BLaER1 (cell line): ENCODE data around the gene C1orf21.

ENCODE experiments used
- H3K27ac ChIP-seq: shearing (Covaris generic); formaldehyde crosslinking; 2 replicates; pipeline ENCODE4 v1.8.1; 2022
- H3K27me3 ChIP-seq: shearing (Covaris generic); formaldehyde crosslinking; 2 replicates; pipeline ENCODE4 v1.8.1; 2022
- H3K36me3 ChIP-seq: shearing (Covaris generic); formaldehyde crosslinking; 2 replicates; pipeline ENCODE4 v1.8.1; 2022
- H3K4me1 ChIP-seq: shearing (Covaris generic); formaldehyde crosslinking; 2 replicates; pipeline ENCODE4 v1.8.1; 2022
- H3K4me2 ChIP-seq: shearing (Covaris generic); formaldehyde crosslinking; 2 replicates; pipeline ENCODE4 v1.8.1; 2022
- H3K4me3 ChIP-seq: shearing (Covaris generic); formaldehyde crosslinking; 2 replicates; pipeline ENCODE4 v1.8.1; 2022
- H3K9ac ChIP-seq: shearing (Covaris generic); formaldehyde crosslinking; 2 replicates; pipeline ENCODE4 v1.8.1; 2022
- H3K9me3 ChIP-seq: shearing (Covaris generic); formaldehyde crosslinking; 2 replicates; pipeline ENCODE4 v1.8.1; 2022
- H4K20me1 ChIP-seq: shearing (Covaris generic); formaldehyde crosslinking; 2 replicates; pipeline ENCODE4 v1.8.1; 2022
- Cebpa-rat ChIP-seq: shearing (Covaris generic); IDR thresholded peaks from 2 replicates; pipeline ENCODE4 v1.8.1; 2022

C1orf21 gene

GRCh38 chr1:184646824-184647223 is 260.0 kb downstream of the C1orf21 start:
- no peak for TF ChIP-seq Cebpa-rat
- Histone ChIP-seq H3K27me3 (no peaks in the 10 kb centered on the region), H3K27ac (no peak overlapping the region), H3K36me3 (no peaks in the 10 kb centered on the region), H4K20me1 (no peaks in the 10 kb centered on the region), H3K4me1 (no peaks in the 10 kb centered on the region), H3K4me2 (no peak overlapping the region), H3K4me3 (no peak overlapping the region), H3K9me3 (peaks cover 10% of the 10 kb centered on the region), H3K9ac (no peak overlapping the region)

GRCh38 chr1:184647471-184647870 is 260.6 kb downstream of the C1orf21 start:
- Histone ChIP-seq H3K4me1 (no peaks in the 10 kb centered on the region), H3K4me3 (no peak overlapping the region), H4K20me1 (no peaks in the 10 kb centered on the region), H3K36me3 (no peaks in the 10 kb centered on the region), H3K27ac (no peak overlapping the region), H3K9me3 (peaks cover 10% of the 10 kb centered on the region), H3K27me3 (no peaks in the 10 kb centered on the region), H3K4me2 (no peak overlapping the region), H3K9ac (no peak overlapping the region)
- no peak for TF ChIP-seq Cebpa-rat

- Histone ChIP-seq H3K4me3 (no peak overlapping the region), H3K4me2 (no peak overlapping the region), H3K36me3 (no peaks in the 10 kb centered on the region), H3K27me3 (no peaks in the 10 kb centered on the region), H4K20me1 (no peaks in the 10 kb centered on the region), H3K9ac (no peak overlapping the region), H3K4me1 (no peaks in the 10 kb centered on the region), H3K9me3 (peaks cover 10% of the 10 kb centered on the region), H3K27ac (no peak overlapping the region)
- TF ChIP-seq Cebpa-rat: no peak
Observed at GRCh38 chr1:184648160-184648855, 261.5 kb downstream of the C1orf21 start.

- no peaks in the 10 kb centered on the region for H4K20me1 ChIP-seq
- H3K36me3 ChIP-seq: no peaks in the 10 kb centered on the region
- H3K27ac ChIP-seq: no peak overlapping the region
- H3K9ac ChIP-seq: no peak overlapping the region
- H3K4me2 ChIP-seq: no peak overlapping the region
- peaks cover 10% of the 10 kb centered on the region for H3K9me3 ChIP-seq
- H3K27me3 ChIP-seq: no peaks in the 10 kb centered on the region
- TF ChIP-seq Cebpa-rat: no peak
- H3K4me1 ChIP-seq: no peaks in the 10 kb centered on the region
- H3K4me3 ChIP-seq: no peak overlapping the region
Observed at GRCh38 chr1:184648856-184649201, 262.0 kb downstream of the C1orf21 start.

GRCh38 chr1:184649451-184649888 is 262.6 kb downstream of the C1orf21 start:
- no peaks in the 10 kb centered on the region for H4K20me1 ChIP-seq
- no peak overlapping the region for H3K9ac ChIP-seq
- no peaks in the 10 kb centered on the region for H3K36me3 ChIP-seq
- H3K9me3 ChIP-seq: peaks cover 10% of the 10 kb centered on the region
- no peak overlapping the region for H3K4me3 ChIP-seq
- H3K27me3 ChIP-seq: no peaks in the 10 kb centered on the region
- TF ChIP-seq Cebpa-rat: no peak
- H3K4me2 ChIP-seq: no peak overlapping the region
- no peaks in the 10 kb centered on the region for H3K4me1 ChIP-seq
- no peak overlapping the region for H3K27ac ChIP-seq

- Histone ChIP-seq H3K27ac (no peak overlapping the region), H3K4me3 (no peak overlapping the region), H4K20me1 (no peaks in the 10 kb centered on the region), H3K9me3 (peaks cover 10% of the 10 kb centered on the region), H3K27me3 (no peaks in the 10 kb centered on the region), H3K4me1 (no peaks in the 10 kb centered on the region), H3K9ac (no peak overlapping the region), H3K4me2 (no peak overlapping the region), H3K36me3 (no peaks in the 10 kb centered on the region)
- no peak for TF ChIP-seq Cebpa-rat
Observed at GRCh38 chr1:184650177-184650866, 263.5 kb downstream of the C1orf21 start.

- H3K27ac ChIP-seq: no peak overlapping the region
- no peak overlapping the region for H3K9ac ChIP-seq
- no peaks in the 10 kb centered on the region for H3K9me3 ChIP-seq
- no peaks in the 10 kb centered on the region for H3K36me3 ChIP-seq
- no peak overlapping the region for H3K4me2 ChIP-seq
- TF ChIP-seq Cebpa-rat: no peak
- H3K4me1 ChIP-seq: no peaks in the 10 kb centered on the region
- no peak overlapping the region for H3K4me3 ChIP-seq
- H4K20me1 ChIP-seq: no peaks in the 10 kb centered on the region
- H3K27me3 ChIP-seq: no peaks in the 10 kb centered on the region
Observed at GRCh38 chr1:184655185-184655584, 268.4 kb downstream of the C1orf21 start.

GRCh38 chr1:184656221-184656620 is 269.4 kb downstream of the C1orf21 start:
- no peak overlapping the region for H3K9ac ChIP-seq
- H3K9me3 ChIP-seq: no peaks in the 10 kb centered on the region
- no peaks in the 10 kb centered on the region for H3K27me3 ChIP-seq
- no peaks in the 10 kb centered on the region for H3K36me3 ChIP-seq
- no peaks in the 10 kb centered on the region for H4K20me1 ChIP-seq
- H3K4me2 ChIP-seq: no peak overlapping the region
- H3K4me3 ChIP-seq: no peak overlapping the region
- H3K4me1 ChIP-seq: no peaks in the 10 kb centered on the region
- no peak overlapping the region for H3K27ac ChIP-seq
- no peak for TF ChIP-seq Cebpa-rat

GRCh38 chr1:184658055-184658454 is 271.2 kb downstream of the C1orf21 start:
- no peak overlapping the region for H3K27ac ChIP-seq
- H3K9ac ChIP-seq: no peak overlapping the region
- no peak overlapping the region for H3K4me3 ChIP-seq
- H3K4me2 ChIP-seq: no peak overlapping the region
- TF ChIP-seq Cebpa-rat: no peak
- no peaks in the 10 kb centered on the region for H3K36me3 ChIP-seq
- H3K27me3 ChIP-seq: no peaks in the 10 kb centered on the region
- no peaks in the 10 kb centered on the region for H4K20me1 ChIP-seq
- H3K4me1 ChIP-seq: no peaks in the 10 kb centered on the region
- H3K9me3 ChIP-seq: no peaks in the 10 kb centered on the region

GRCh38 chr1:184660462-184661191 is 273.8 kb downstream of the C1orf21 start:
- Histone ChIP-seq H3K9ac (no peak overlapping the region), H3K27me3 (no peaks in the 10 kb centered on the region), H3K9me3 (0 out of 2 replicates have a peak, but pooled peaks cover 4% of the 10 kb centered on the region), H3K4me2 (no peak overlapping the region), H3K36me3 (no peaks in the 10 kb centered on the region), H3K4me1 (no peaks in the 10 kb centered on the region), H3K4me3 (no peak overlapping the region), H3K27ac (no peak overlapping the region), H4K20me1 (no peaks in the 10 kb centered on the region)
- no peak for TF ChIP-seq Cebpa-rat
